Stimulated activated naive CD8-positive, alpha-beta T cell treated with anti-CD3 and anti-CD28 coated beads, Interleukin-15, amount 100 ng/mL, for 72 hours (primary cell): ENCODE results near the gene NFIA.

ENCODE experiments used
- ATAC-seq: fragments of 150-1000 bp; cut with Tn5 transposase; 2 replicates; pipeline ENCODE4 v1.10.0; 2021; ENCODE audit warnings: mild to moderate bottlenecking, moderate library complexity
- DNase-seq, 2 donors: peaks; one replicate each; pipeline ENCODE4 v3.0.0; 2021 to 2022
- H3K27ac Mint-ChIP-seq, 2 donors: one replicate each; pipeline ENCODE4 v1.8.0; 2022; ENCODE audit warnings: mild to moderate bottlenecking in 2 of 2, mixed read lengths in 2 of 2, moderate library complexity in 2 of 2
- H3K27me3 Mint-ChIP-seq: one replicate; pipeline ENCODE4 v1.8.0; 2022; ENCODE audit warnings: mixed read lengths
- H3K4me1 Mint-ChIP-seq: one replicate; pipeline ENCODE4 v1.8.0; 2022; ENCODE audit warnings: mild to moderate bottlenecking, mixed read lengths
- H3K4me3 Mint-ChIP-seq, 2 donors: one replicate each; pipeline ENCODE4 v1.8.0; 2022; ENCODE audit warnings: mild to moderate bottlenecking in 2 of 2, mixed read lengths in 2 of 2, moderate library complexity in 1 of 2
- H3K9me3 Mint-ChIP-seq, 2 donors: one replicate each; pipeline ENCODE4 v1.8.0; 2022; ENCODE audit warnings: mixed read lengths in 2 of 2

Gene NFIA

GRCh38 chr1:61307422-61308142 lies 225.2 kb downstream of the NFIA start:
- H3K9me3 Mint-ChIP-seq: no peaks in the 10 kb centered on the region
- ATAC-seq: no peak
- no peak overlapping the region for H3K27ac Mint-ChIP-seq
- H3K27me3 Mint-ChIP-seq: no peaks in the 10 kb centered on the region
- no peak overlapping the region for H3K4me3 Mint-ChIP-seq
- no peak for DNase-seq
- peaks cover 20% of the 10 kb centered on the region for H3K4me1 Mint-ChIP-seq

- ATAC-seq: no peak
- no peak overlapping the region for H3K4me3 Mint-ChIP-seq
- no peak for DNase-seq
- peaks cover 6% of the 10 kb centered on the region for H3K4me1 Mint-ChIP-seq
- no peaks in the 10 kb centered on the region for H3K27me3 Mint-ChIP-seq
- peaks cover 0 to 4% of the 10 kb centered on the region in 2 donors for H3K9me3 Mint-ChIP-seq
- no peak overlapping the region for H3K27ac Mint-ChIP-seq
Observed at GRCh38 chr1:61310057-61310456, 227.7 kb downstream of the NFIA start.

GRCh38 chr1:61310538-61310937 lies 228.2 kb downstream of the NFIA start:
- no peak for ATAC-seq

GRCh38 chr1:61313906-61314422 lies 231.6 kb downstream of the NFIA start:
- Mint-ChIP-seq H3K4me3 (no peak overlapping the region), H3K4me1 (peaks cover 7% of the 10 kb centered on the region), H3K9me3 (peaks cover 0 to 4% of the 10 kb centered on the region in 2 donors), H3K27me3 (no peaks in the 10 kb centered on the region), H3K27ac (peak overlapping the region in 1 of 2 donors; percentile 57)
- no peak for ATAC-seq
- no peak for DNase-seq

More at GRCh38 chr1:61310538-61310937, 228.2 kb downstream of the NFIA start:
- no peak for DNase-seq
- Mint-ChIP-seq H3K4me1 (peaks cover 6% of the 10 kb centered on the region), H3K9me3 (peaks cover 0 to 4% of the 10 kb centered on the region in 2 donors), H3K27ac (no peak overlapping the region), H3K4me3 (no peak overlapping the region), H3K27me3 (no peaks in the 10 kb centered on the region)

- Mint-ChIP-seq H3K4me1 (peaks cover 18% of the 10 kb centered on the region), H3K27ac (no peak overlapping the region)
Observed at GRCh38 chr1:61315011-61315410, 232.7 kb downstream of the NFIA start.

GRCh38 chr1:61316493-61316892 lies 234.1 kb downstream of the NFIA start:
- DNase-seq: no peak
- Mint-ChIP-seq H3K4me1 (peaks cover 20% of the 10 kb centered on the region), H3K4me3 (no peak overlapping the region), H3K27ac (peak overlapping the region in 1 of 2 donors; percentile 42), H3K27me3 (no peaks in the 10 kb centered on the region), H3K9me3 (peaks cover 0 to 4% of the 10 kb centered on the region in 2 donors)
- no peak for ATAC-seq

More at GRCh38 chr1:61315011-61315410, 232.7 kb downstream of the NFIA start:
- DNase-seq: no peak
- no peak overlapping the region for H3K4me3 Mint-ChIP-seq
- H3K27me3 Mint-ChIP-seq: no peaks in the 10 kb centered on the region
- peaks cover 0 to 4% of the 10 kb centered on the region in 2 donors for H3K9me3 Mint-ChIP-seq
- no peak for ATAC-seq

GRCh38 chr1:61318319-61319125 lies 236.2 kb downstream of the NFIA start:
- Mint-ChIP-seq H3K4me3 (peak overlapping the region; percentile 48 to 81), H3K27ac (peak overlapping the region; percentile 24 to 95), H3K9me3 (no peaks in the 10 kb centered on the region), H3K27me3 (no peaks in the 10 kb centered on the region), H3K4me1 (peaks cover 32% of the 10 kb centered on the region)
- DNase-seq (peak; percentile 38 to 59), ATAC-seq (peak; percentile 99)

- DNase-seq: no peak
- Mint-ChIP-seq H3K27ac (no peak overlapping the region), H3K27me3 (no peaks in the 10 kb centered on the region), H3K4me1 (peaks cover 40% of the 10 kb centered on the region), H3K9me3 (no peaks in the 10 kb centered on the region), H3K4me3 (no peak overlapping the region)
- no peak for ATAC-seq
Observed at GRCh38 chr1:61320575-61320974, 238.2 kb downstream of the NFIA start.

- DNase-seq: peak in 1 of 2 donors; percentile 18
- H3K27ac Mint-ChIP-seq: peak overlapping the region in 1 of 2 donors; percentile 61
Observed at GRCh38 chr1:61322008-61322744, 239.8 kb downstream of the NFIA start.

GRCh38 chr1:61322769-61323168 lies 240.4 kb downstream of the NFIA start:
- ATAC-seq (peak; percentile 58), DNase-seq (peak in 1 of 2 donors; percentile 19)
- Mint-ChIP-seq H3K27ac (peak overlapping the region in 1 of 2 donors; percentile 90), H3K4me3 (no peak overlapping the region), H3K9me3 (no peaks in the 10 kb centered on the region), H3K4me1 (peaks cover 40% of the 10 kb centered on the region), H3K27me3 (no peaks in the 10 kb centered on the region)

More at GRCh38 chr1:61322008-61322744, 239.8 kb downstream of the NFIA start:
- Mint-ChIP-seq H3K27me3 (no peaks in the 10 kb centered on the region), H3K4me1 (peaks cover 40% of the 10 kb centered on the region), H3K4me3 (no peak overlapping the region), H3K9me3 (no peaks in the 10 kb centered on the region)
- ATAC-seq: no peak

GRCh38 chr1:61323681-61324328 lies 241.4 kb downstream of the NFIA start:
- H3K4me1 Mint-ChIP-seq: peaks cover 35% of the 10 kb centered on the region

GRCh38 chr1:61326713-61327112 lies 244.4 kb downstream of the NFIA start:
- ATAC-seq: no peak
- Mint-ChIP-seq H3K27me3 (no peaks in the 10 kb centered on the region), H3K9me3 (no peaks in the 10 kb centered on the region), H3K4me3 (no peak overlapping the region), H3K27ac (no peak overlapping the region), H3K4me1 (peaks cover 32% of the 10 kb centered on the region)
- no peak for DNase-seq

More at GRCh38 chr1:61323681-61324328, 241.4 kb downstream of the NFIA start:
- H3K4me3 Mint-ChIP-seq: no peak overlapping the region
- no peaks in the 10 kb centered on the region for H3K9me3 Mint-ChIP-seq
- DNase-seq: no peak
- H3K27me3 Mint-ChIP-seq: no peaks in the 10 kb centered on the region
- H3K27ac Mint-ChIP-seq: peak overlapping the region in 1 of 2 donors; percentile 14
- no peak for ATAC-seq

- DNase-seq (no peak), ATAC-seq (no peak)
- Mint-ChIP-seq H3K4me3 (no peak overlapping the region), H3K27me3 (no peaks in the 10 kb centered on the region), H3K27ac (no peak overlapping the region), H3K9me3 (no peaks in the 10 kb centered on the region), H3K4me1 (peaks cover 35% of the 10 kb centered on the region)
Observed at GRCh38 chr1:61327436-61327835, 245.1 kb downstream of the NFIA start.

- Mint-ChIP-seq H3K27me3 (no peaks in the 10 kb centered on the region), H3K4me1 (peaks cover 35% of the 10 kb centered on the region), H3K9me3 (no peaks in the 10 kb centered on the region), H3K27ac (no peak overlapping the region), H3K4me3 (no peak overlapping the region)
- no peak for DNase-seq
- ATAC-seq: no peak
Observed at GRCh38 chr1:61329556-61329955, 247.2 kb downstream of the NFIA start.

GRCh38 chr1:61330018-61330417 lies 247.7 kb downstream of the NFIA start:
- H3K9me3 Mint-ChIP-seq: no peaks in the 10 kb centered on the region
- ATAC-seq: no peak
- peaks cover 32% of the 10 kb centered on the region for H3K4me1 Mint-ChIP-seq
- no peak overlapping the region for H3K4me3 Mint-ChIP-seq
- H3K27me3 Mint-ChIP-seq: no peaks in the 10 kb centered on the region
- no peak overlapping the region for H3K27ac Mint-ChIP-seq
- no peak for DNase-seq
